Activated CD8-positive, alpha-beta memory T cell treated with anti-CD3 and anti-CD28 coated beads, Interleukin-2, amount 10 ng/mL, durations not matched to agents 7 days and 5 days (primary cell): ENCODE results near the gene OMD. TPM values are rescaled to one million over a fixed set of nuclear protein-coding genes. Genes with fewer than 3 reads are reported as not detected.

Experiments used
- ATAC-seq: fragments of 150-1000 bp; cut with Tn5 transposase; one replicate; pipeline ENCODE4 v1.10.0; 2021; ENCODE audit warnings: moderate library complexity
- CTCF ChIA-PET: fragments of 350-600 bp; sonication (Branson Sonifier 250); formaldehyde crosslinking; loops from one replicate; lab custom pipeline; 2021; ENCODE audit warnings: antibody characterized with exemption; lab: Charles Lee
- DNase-seq: peaks from one replicate; pipeline ENCODE4 v3.0.0-alpha.2; 2020
- H3K27ac Mint-ChIP-seq: one replicate; pipeline ENCODE4 v1.8.0; 2021; ENCODE audit warnings: mild to moderate bottlenecking, mixed read lengths
- H3K27me3 Mint-ChIP-seq: one replicate; pipeline ENCODE4 v1.8.0; 2021; ENCODE audit warnings: mixed read lengths
- H3K36me3 Mint-ChIP-seq: one replicate; pipeline ENCODE4 v1.8.0; 2021; ENCODE audit warnings: mild to moderate bottlenecking, mixed read lengths
- H3K4me1 Mint-ChIP-seq: one replicate; pipeline ENCODE4 v1.8.0; 2021; ENCODE audit warnings: mixed read lengths
- H3K4me3 Mint-ChIP-seq: one replicate; pipeline ENCODE4 v1.8.0; 2021; ENCODE audit warnings: mild to moderate bottlenecking, moderate library complexity, mixed read lengths
- H3K9me3 Mint-ChIP-seq: one replicate; pipeline ENCODE4 v1.8.0; 2022; ENCODE audit warnings: low read depth, mixed read lengths
- total RNA-seq, 2 experiments: library from RNA; stranded (reverse); gene quantifications; one replicate each; pipeline ENCODE4 v1.2.3, GENCODE V29; 2021

OMD gene
- not detected for total RNA-seq

GRCh38 chr9:92424340-92424739 lies at the start of gene OMD:
Gene OMD, minus strand, starts transcription at chr9:92424471. Its CDS starts 6,913 bp downstream, at chr9:92417558.
- H3K4me1 Mint-ChIP-seq, result peaks cover 6% of the 10 kb centered on the region
- CTCF ChIA-PET, result no interaction called here
- DNase-seq (no peak), ATAC-seq (no peak)
- H3K27ac Mint-ChIP-seq, result no peak within 1 kb of the TSS
- H3K4me3 Mint-ChIP-seq, result no peak within 1 kb of the TSS
- H3K27me3 Mint-ChIP-seq, result no peaks in the 10 kb centered on the region
- no peaks in the 10 kb centered on the region for H3K9me3 Mint-ChIP-seq
- H3K36me3 Mint-ChIP-seq, result peaks cover 4% of the 10 kb centered on the region

- DNase-seq, result no peak
- Mint-ChIP-seq H3K27me3 (no peaks in the 10 kb centered on the region), H3K4me3 (no peak overlapping the region), H3K9me3 (no peaks in the 10 kb centered on the region), H3K4me1 (peaks cover 3% of the 10 kb centered on the region), H3K36me3 (no peaks in the 10 kb centered on the region), H3K27ac (no peak overlapping the region)
- no peak for ATAC-seq
- CTCF ChIA-PET, result no interaction called here
Observed at GRCh38 chr9:92468206-92468605, 43.9 kb upstream of the OMD start.

GRCh38 chr9:92467511-92467910 lies 43.2 kb upstream of the OMD start:
- Mint-ChIP-seq H3K4me1 (peaks cover 3% of the 10 kb centered on the region), H3K27me3 (no peaks in the 10 kb centered on the region), H3K9me3 (no peaks in the 10 kb centered on the region), H3K4me3 (no peak overlapping the region), H3K36me3 (no peaks in the 10 kb centered on the region), H3K27ac (no peak overlapping the region)
- ATAC-seq (no peak), DNase-seq (no peak)
- CTCF ChIA-PET, result no interaction called here

- Mint-ChIP-seq H3K27ac (no peak overlapping the region), H3K9me3 (no peaks in the 10 kb centered on the region), H3K4me3 (no peak overlapping the region), H3K4me1 (peaks cover 3% of the 10 kb centered on the region), H3K27me3 (no peaks in the 10 kb centered on the region), H3K36me3 (no peaks in the 10 kb centered on the region)
- ATAC-seq (no peak), DNase-seq (no peak)
- CTCF ChIA-PET, result no interaction called here
Observed at GRCh38 chr9:92467041-92467440, 42.8 kb upstream of the OMD start.

GRCh38 chr9:92463984-92464383 lies 39.7 kb upstream of the OMD start:
- no peak for DNase-seq
- no peak for ATAC-seq
- Mint-ChIP-seq H3K36me3 (no peaks in the 10 kb centered on the region), H3K27ac (no peak overlapping the region), H3K27me3 (no peaks in the 10 kb centered on the region), H3K4me3 (no peak overlapping the region), H3K4me1 (peaks cover 3% of the 10 kb centered on the region), H3K9me3 (no peaks in the 10 kb centered on the region)
- CTCF ChIA-PET, result interaction anchor here (1.6 kb wide), 1 partner anchor 17 kb away, joined by 5 read pairs; no protein-coding TSS in a partner anchor

- CTCF ChIA-PET, result interaction anchor here (1.6 kb wide), 1 partner anchor 17 kb away, joined by 5 read pairs; no protein-coding TSS in a partner anchor
- DNase-seq (no peak), ATAC-seq (no peak)
- no peak overlapping the region for H3K4me3 Mint-ChIP-seq
- H3K36me3 Mint-ChIP-seq, result no peaks in the 10 kb centered on the region
- peaks cover 3% of the 10 kb centered on the region for H3K4me1 Mint-ChIP-seq
- no peaks in the 10 kb centered on the region for H3K27me3 Mint-ChIP-seq
- no peaks in the 10 kb centered on the region for H3K9me3 Mint-ChIP-seq
- H3K27ac Mint-ChIP-seq, result no peak overlapping the region
Observed at GRCh38 chr9:92463387-92463786, 39.1 kb upstream of the OMD start.

GRCh38 chr9:92457576-92457975 lies 33.3 kb upstream of the OMD start:
- H3K4me1 Mint-ChIP-seq, result no peaks in the 10 kb centered on the region
- no peaks in the 10 kb centered on the region for H3K27me3 Mint-ChIP-seq
- ATAC-seq (no peak), DNase-seq (no peak)
- no peak overlapping the region for H3K27ac Mint-ChIP-seq
- no peaks in the 10 kb centered on the region for H3K36me3 Mint-ChIP-seq
- no peaks in the 10 kb centered on the region for H3K9me3 Mint-ChIP-seq
- no peak overlapping the region for H3K4me3 Mint-ChIP-seq
- CTCF ChIA-PET, result no interaction called here

- no peaks in the 10 kb centered on the region for H3K9me3 Mint-ChIP-seq
- ATAC-seq, result no peak
- no peaks in the 10 kb centered on the region for H3K4me1 Mint-ChIP-seq
- CTCF ChIA-PET, result interaction anchor here (1.2 to 1.4 kb wide), 2 partner anchors 9 to 131 kb away, joined by 3 to 5 read pairs; no protein-coding TSS in a partner anchor
- no peaks in the 10 kb centered on the region for H3K27me3 Mint-ChIP-seq
- no peak for DNase-seq
- H3K36me3 Mint-ChIP-seq, result no peaks in the 10 kb centered on the region
- H3K27ac Mint-ChIP-seq, result no peak overlapping the region
- H3K4me3 Mint-ChIP-seq, result no peak overlapping the region
Observed at GRCh38 chr9:92455217-92455616, 30.9 kb upstream of the OMD start.

GRCh38 chr9:92446536-92446935 lies 22.3 kb upstream of the OMD start:
- CTCF ChIA-PET, result interaction anchor here (1.4 kb wide), 1 partner anchor 9 kb away, joined by 5 read pairs; no protein-coding TSS in a partner anchor
- DNase-seq (no peak), ATAC-seq (no peak)
- Mint-ChIP-seq H3K36me3 (no peaks in the 10 kb centered on the region), H3K4me3 (no peak overlapping the region), H3K27me3 (no peaks in the 10 kb centered on the region), H3K9me3 (no peaks in the 10 kb centered on the region), H3K27ac (no peak overlapping the region), H3K4me1 (no peaks in the 10 kb centered on the region)

GRCh38 chr9:92444841-92445240 lies 20.6 kb upstream of the OMD start:
- Mint-ChIP-seq H3K27me3 (no peaks in the 10 kb centered on the region), H3K9me3 (no peaks in the 10 kb centered on the region), H3K4me1 (peaks cover 11% of the 10 kb centered on the region), H3K4me3 (no peak overlapping the region), H3K27ac (no peak overlapping the region), H3K36me3 (no peaks in the 10 kb centered on the region)
- ATAC-seq (no peak), DNase-seq (no peak)
- CTCF ChIA-PET, result no interaction called here

- peak; percentile 77 for ATAC-seq
- peak overlapping the region; percentile 52 for H3K4me3 Mint-ChIP-seq
- CTCF ChIA-PET, result interaction anchor here (1.3 kb wide), 1 partner anchor 300 kb away, joined by 5 read pairs; no protein-coding TSS in a partner anchor
Observed at GRCh38 chr9:92440751-92441046, 16.4 kb upstream of the OMD start.

GRCh38 chr9:92439921-92440750 lies 15.9 kb upstream of the OMD start:
- DNase-seq, result no peak

More at GRCh38 chr9:92440751-92441046, 16.4 kb upstream of the OMD start:
- DNase-seq, result no peak
- H3K27ac Mint-ChIP-seq, result peak overlapping the region; percentile 71
- H3K36me3 Mint-ChIP-seq, result no peaks in the 10 kb centered on the region
- H3K4me1 Mint-ChIP-seq, result peaks cover 15% of the 10 kb centered on the region
- H3K9me3 Mint-ChIP-seq, result no peaks in the 10 kb centered on the region
- H3K27me3 Mint-ChIP-seq, result no peaks in the 10 kb centered on the region

GRCh38 chr9:92438900-92439526 lies 14.7 kb upstream of the OMD start:
- CTCF ChIA-PET, result interaction anchor here (0.9 to 1.7 kb wide), 5 partner anchors 96 to 305 kb away, joined by 3 to 11 read pairs (median 4); partner anchors contain the start of gene CENPP
- Mint-ChIP-seq H3K27me3 (no peaks in the 10 kb centered on the region), H3K27ac (no peak overlapping the region), H3K9me3 (no peaks in the 10 kb centered on the region), H3K4me1 (peaks cover 15% of the 10 kb centered on the region), H3K4me3 (no peak overlapping the region), H3K36me3 (peaks cover 2% of the 10 kb centered on the region)
- ATAC-seq, result no peak
- no peak for DNase-seq

More at GRCh38 chr9:92439921-92440750, 15.9 kb upstream of the OMD start:
- Mint-ChIP-seq H3K9me3 (no peaks in the 10 kb centered on the region), H3K27ac (peak overlapping the region; percentile 71), H3K27me3 (no peaks in the 10 kb centered on the region), H3K36me3 (peaks cover 2% of the 10 kb centered on the region), H3K4me1 (peaks cover 15% of the 10 kb centered on the region), H3K4me3 (peak overlapping the region; percentile 52)
- no peak for ATAC-seq
- CTCF ChIA-PET, result interaction anchor here (1.3 to 1.7 kb wide), 2 partner anchors 114 to 300 kb away, joined by 5 to 11 read pairs; partner anchors contain the start of gene CENPP
